ENCODE measurements around the gene HOXA9.

GRCh38 chr7:27211764-27212204, 46.4 kb upstream of the HOXA9 start:
- no peak for TF ChIP-seq CTCF (IDR thresholded peaks at IDR 0.05 in 8 of 11, conservative IDR thresholded peaks at IDR 0.05 in 3 of 11)
- no peak for TF ChIP-seq POLR2A (IDR thresholded peaks at IDR 0.05)
- peak in 1 of 3 donors; percentile 45 for TF ChIP-seq POLR2AphosphoS5 (IDR thresholded peaks at IDR 0.05)
